ENCODE data around the gene CPNE1.
A peak's percentile ranks its signal among the peaks of the same experiment; 100 is the strongest.

CPNE1 gene

GRCh38 chr20:35630636-35631035 is 34.1 kb downstream of the CPNE1 start:
- intact Hi-C loops (cut with DNase I), result no loop called here

GRCh38 chr20:35629427-35630145 is 35.1 kb downstream of the CPNE1 start:
- DNase-seq, result no peak
- intact Hi-C loops (cut with DNase I), result no loop called here

More at GRCh38 chr20:35630636-35631035, 34.1 kb downstream of the CPNE1 start:
- DNase-seq, result no peak

GRCh38 chr20:35627121-35627520 is 37.6 kb downstream of the CPNE1 start:
- DNase-seq, result peak in 2 of 42 donors; percentile 1 to 4
- intact Hi-C loops (cut with DNase I), result no loop called here

GRCh38 chr20:35626386-35627001 is 38.2 kb downstream of the CPNE1 start:
- peak in 2 of 42 donors; percentile 6 to 17 for DNase-seq

GRCh38 chr20:35625584-35626385 is 38.9 kb downstream of the CPNE1 start:
- intact Hi-C loops (cut with DNase I), result no loop called here
- DNase-seq, result peak in 1 of 42 donors; percentile 7

More at GRCh38 chr20:35626386-35627001, 38.2 kb downstream of the CPNE1 start:
- intact Hi-C loops (cut with DNase I), result no loop called here

GRCh38 chr20:35621560-35621946 is 43.1 kb downstream of the CPNE1 start:
- intact Hi-C loops (cut with DNase I), result no loop called here
- DNase-seq, result no peak

- intact Hi-C loops (cut with DNase I), result no loop called here
- DNase-seq, result no peak
These were observed 43.7 kb downstream of the CPNE1 start for GRCh38 chr20:35620818-35621559.

- intact Hi-C loops (cut with DNase I), result loop anchor here (10.0 kb wide), 1 partner anchor 45 kb away; the partner anchor contains the start of genes CPNE1 and RBM12
- peak; percentile 53 to 95 (median 83) for DNase-seq
These were observed 45.3 kb downstream of the CPNE1 start for GRCh38 chr20:35619196-35620095.

GRCh38 chr20:35618263-35619131 is 46.2 kb downstream of the CPNE1 start:
- DNase-seq, result peak in 14 of 42 donors; percentile 14 to 55 (median 23)
- intact Hi-C loops (cut with DNase I), result loop anchor here (10.0 kb wide), 1 partner anchor 46 kb away; the partner anchor contains the start of genes CPNE1 and RBM12

GRCh38 chr20:35617397-35618262 is 47.1 kb downstream of the CPNE1 start:
- peak in 27 of 42 donors; percentile 15 to 66 (median 34) for DNase-seq
- intact Hi-C loops (cut with DNase I), result loop anchor here (10.0 kb wide), 1 partner anchor 47 kb away; the partner anchor contains the start of genes CPNE1 and RBM12

GRCh38 chr20:35616465-35617396 is 48.0 kb downstream of the CPNE1 start:
- intact Hi-C loops (cut with DNase I), result loop anchor here (10.0 kb wide), 1 partner anchor 48 kb away; the partner anchor contains the start of genes CPNE1 and RBM12
- peak; percentile 32 to 98 (median 68) for DNase-seq

- DNase-seq, result peak in 41 of 42 donors; percentile 21 to 99 (median 96)
- intact Hi-C loops (cut with DNase I), result loop anchor here (10.0 kb wide), 1 partner anchor 49 kb away; the partner anchor contains the start of genes CPNE1 and RBM12
These were observed 48.8 kb downstream of the CPNE1 start, which contains the start of gene SPAG4 for GRCh38 chr20:35615667-35616464. Gene SPAG4 (plus strand): TSS chr20:35615829. CDS start chr20:35616004, 175 bp downstream.

GRCh38 chr20:35611482-35611881 is 53.2 kb downstream of the CPNE1 start:
- DNase-seq, result no peak
- intact Hi-C loops (cut with DNase I), result loop anchor here (10.0 kb wide), 1 partner anchor 53 kb away; the partner anchor contains the start of genes CPNE1 and RBM12

Data from head of caudate nucleus (tissue), 42 donors.